Common myeloid progenitor, CD34-positive (primary cell): ENCODE results near the gene UVRAG.

Source experiments
- CTCF ChIA-PET: fragments of 350-600 bp; sonication (Branson Sonifier 250); formaldehyde crosslinking; loops from one replicate; lab custom pipeline; 2021; ENCODE audit warnings: antibody characterized with exemption; lab: Charles Lee
- POLR2A ChIA-PET: fragments of 350-600 bp; sonication (Branson Sonifier 250); formaldehyde crosslinking; loops from one replicate; lab custom pipeline; 2021; ENCODE audit warnings: antibody characterized with exemption; lab: Charles Lee
- DNase-seq, 3 donors: peaks; one replicate each; pipeline versions ENCODE4 v3.0.0 to v3.0.0-alpha.2; 2013
- H3K27ac ChIP-seq, 2 experiments: 1 replicate in 1 of 2; 2 replicates in 1 of 2; pipeline ENCODE4 v1.7.0; 2013; ENCODE audit warnings: inconsistent platforms in 2 of 2, low read length in 2 of 2, mild to moderate bottlenecking in 2 of 2, low read depth in 1 of 2, moderate library complexity in 1 of 2; ENCODE audit not compliant: severe bottlenecking in 2 of 2, insufficient read depth in 1 of 2, poor library complexity in 1 of 2
- H3K27me3 ChIP-seq, 5 experiments: replicated peaks in 2 of 5; 1 replicate in 3 of 5; 2 replicates in 2 of 5; pipeline versions ENCODE4 v1.6.1 to v1.7.0; 2013; ENCODE audit warnings: low read length in 4 of 5, mild to moderate bottlenecking in 2 of 5, moderate library complexity in 2 of 5, inconsistent platforms in 1 of 5; ENCODE audit not compliant: insufficient read depth in 5 of 5, control insufficient read depth in 4 of 5
- H3K36me3 ChIP-seq, 4 experiments: 1 replicate in 2 of 4; 2 replicates in 2 of 4; pipeline versions ENCODE4 v1.6.1 to v1.7.0; 2013; ENCODE audit warnings: low read length in 3 of 4, control low read depth in 1 of 4, mild to moderate bottlenecking in 1 of 4; ENCODE audit not compliant: control insufficient read depth in 4 of 4, insufficient read depth in 4 of 4
- H3K4me1 ChIP-seq, 4 experiments: 1 replicate in 3 of 4; 2 replicates in 1 of 4; pipeline versions ENCODE4 v1.6.1 to v1.7.1; 2013; ENCODE audit warnings: low read length in 3 of 4, mild to moderate bottlenecking in 3 of 4, control low read depth in 1 of 4, inconsistent platforms in 1 of 4, moderate library complexity in 1 of 4; ENCODE audit not compliant: control insufficient read depth in 4 of 4, insufficient read depth in 4 of 4; ENCODE audit errors: control extremely low read depth in 1 of 4
- H3K4me3 ChIP-seq, 7 experiments: 1 replicate in 4 of 7; 2 replicates in 3 of 7; pipeline versions ENCODE4 v1.5.1 to v1.7.0; 2013; ENCODE audit warnings: mild to moderate bottlenecking in 7 of 7, low read length in 6 of 7, moderate library complexity in 6 of 7, inconsistent platforms in 2 of 7, low read depth in 2 of 7, control low read depth in 1 of 7; ENCODE audit not compliant: insufficient read depth in 4 of 7, control insufficient read depth in 1 of 7; ENCODE audit errors: extremely low read depth in 1 of 7
- H3K9me3 ChIP-seq, 5 experiments: 1 replicate in 4 of 5; 2 replicates in 1 of 5; pipeline versions ENCODE4 v1.6.1 to v1.7.1; 2013; ENCODE audit warnings: low read length in 4 of 5, mild to moderate bottlenecking in 2 of 5, inconsistent platforms in 1 of 5, low read depth in 1 of 5, moderate library complexity in 1 of 5; ENCODE audit not compliant: control insufficient read depth in 4 of 5, insufficient read depth in 2 of 5; ENCODE audit errors: control extremely low read depth in 1 of 5
- WGBS: methylation state at CpG from one replicate; pipeline ENCODE4 v1.1.5; 2013; ENCODE audit not compliant: insufficient coverage; 5-methylcytosine and 5-hydroxymethylcytosine counted together

The UVRAG gene

GRCh38 chr11:75893251-75893650, 78.2 kb downstream of the UVRAG start:
- peaks cover 11 to 41% (median 18%) of the 10 kb centered on the region in 4 experiments for H3K4me1 ChIP-seq
- no peaks in the 10 kb centered on the region for H3K27me3 ChIP-seq
- DNase-seq: no peak
- no peak overlapping the region for H3K27ac ChIP-seq
- peaks cover 0 to 20% (median 1%) of the 10 kb centered on the region in 4 experiments for H3K36me3 ChIP-seq
- WGBS: 93% methylated on average over 2 of the region's 4 CpGs
- POLR2A ChIA-PET: no interaction called here
- CTCF ChIA-PET: interaction anchor here (1.0 to 1.7 kb wide), 5 partner anchors 19 to 632 kb away, joined by 3 to 7 read pairs (median 4); no protein-coding TSS in a partner anchor
- H3K4me3 ChIP-seq: no peak overlapping the region
- no peaks in the 10 kb centered on the region for H3K9me3 ChIP-seq

- POLR2A ChIA-PET: no interaction called here
Measured at GRCh38 chr11:75894036-75894585, 79.1 kb downstream of the UVRAG start.

GRCh38 chr11:75896843-75897419, 81.9 kb downstream of the UVRAG start:
- POLR2A ChIA-PET: interaction anchor here (1.2 kb wide), 1 partner anchor 253 kb away, joined by 3 read pairs; no protein-coding TSS in a partner anchor

More at GRCh38 chr11:75894036-75894585, 79.1 kb downstream of the UVRAG start:
- peaks cover 11 to 41% (median 18%) of the 10 kb centered on the region in 4 experiments for H3K4me1 ChIP-seq
- no peaks in the 10 kb centered on the region for H3K9me3 ChIP-seq
- no peak overlapping the region for H3K27ac ChIP-seq
- no peak overlapping the region for H3K4me3 ChIP-seq
- CTCF ChIA-PET: interaction anchor here (1.0 to 1.7 kb wide), 4 partner anchors 20 to 258 kb away, joined by 4 to 7 read pairs (median 4); no protein-coding TSS in a partner anchor
- 100% methylated on average over 2 of the region's 3 CpGs for WGBS
- DNase-seq: no peak
- no peaks in the 10 kb centered on the region for H3K27me3 ChIP-seq
- H3K36me3 ChIP-seq: peaks cover 0 to 20% (median 0%) of the 10 kb centered on the region in 4 experiments

GRCh38 chr11:75898871-75899270, 83.9 kb downstream of the UVRAG start:
- no peak for DNase-seq
- Histone ChIP-seq H3K9me3 (no peaks in the 10 kb centered on the region), H3K27me3 (no peaks in the 10 kb centered on the region), H3K4me1 (peaks cover 0 to 14% (median 5%) of the 10 kb centered on the region in 4 experiments), H3K4me3 (no peak overlapping the region), H3K27ac (no peak overlapping the region), H3K36me3 (peaks cover 0 to 2% (median 2%) of the 10 kb centered on the region in 4 experiments)
- ChIA-PET POLR2A (no interaction called here), CTCF (interaction anchor here (1.1 to 8.3 kb wide), 5 partner anchors 162 to 310 kb away, joined by 3 to 73 read pairs (median 3); no protein-coding TSS in a partner anchor)
- WGBS: no CpG with 5 or more reads among the region's 2 CpGs

More at GRCh38 chr11:75896843-75897419, 81.9 kb downstream of the UVRAG start:
- no peak overlapping the region for H3K27ac ChIP-seq
- H3K36me3 ChIP-seq: peaks cover 0 to 14% (median under 1%) of the 10 kb centered on the region in 4 experiments
- peak; percentile 48 to 68 (median 65) for DNase-seq
- CTCF ChIA-PET: interaction anchor here (0.7 to 8.3 kb wide), 29 partner anchors 8 to 426 kb away, joined by 3 to 73 read pairs (median 4); no protein-coding TSS in a partner anchor
- H3K9me3 ChIP-seq: no peaks in the 10 kb centered on the region
- 0% methylated on average over 1 of the region's 4 CpGs for WGBS
- H3K4me1 ChIP-seq: peaks cover 7 to 27% (median 11%) of the 10 kb centered on the region in 4 experiments
- no peak overlapping the region for H3K4me3 ChIP-seq
- no peaks in the 10 kb centered on the region for H3K27me3 ChIP-seq

- Histone ChIP-seq H3K4me1 (peaks cover 0 to 5% (median 4%) of the 10 kb centered on the region in 4 experiments), H3K36me3 (peaks cover 0 to 2% (median 2%) of the 10 kb centered on the region in 4 experiments), H3K9me3 (no peaks in the 10 kb centered on the region), H3K4me3 (no peak overlapping the region), H3K27ac (no peak overlapping the region), H3K27me3 (no peaks in the 10 kb centered on the region)
- WGBS: no CpG with 5 or more reads among the region's 2 CpGs
- POLR2A ChIA-PET: no interaction called here
- CTCF ChIA-PET: interaction anchor here (0.7 to 8.3 kb wide), 4 partner anchors 161 to 309 kb away, joined by 3 to 73 read pairs (median 3); no protein-coding TSS in a partner anchor
- no peak for DNase-seq
Measured at GRCh38 chr11:75899806-75900205, 84.8 kb downstream of the UVRAG start.

GRCh38 chr11:75900848-75901247, 85.8 kb downstream of the UVRAG start:
- POLR2A ChIA-PET: no interaction called here
- H3K36me3 ChIP-seq: peaks cover 0 to 2% (median 2%) of the 10 kb centered on the region in 4 experiments
- DNase-seq: no peak
- no peaks in the 10 kb centered on the region for H3K9me3 ChIP-seq
- no peaks in the 10 kb centered on the region for H3K27me3 ChIP-seq
- CTCF ChIA-PET: interaction anchor here (0.7 to 8.3 kb wide), 3 partner anchors 12 to 253 kb away, joined by 3 to 73 read pairs (median 3); no protein-coding TSS in a partner anchor
- no CpG with 5 or more reads among the region's 3 CpGs for WGBS
- no peaks in the 10 kb centered on the region for H3K4me1 ChIP-seq
- no peak overlapping the region for H3K27ac ChIP-seq
- H3K4me3 ChIP-seq: no peak overlapping the region
